K562 (cell line): Measurements from ENCODE around the gene GPRC6A. TPM values are rescaled to one million over a fixed set of nuclear protein-coding genes. Genes with fewer than 3 reads are reported as not detected.

ENCODE experiments used
- ATAC-seq: fragments of 200-7000 bp; cut with Tn5 transposase; 3 replicates; pipeline ENCODE4 v1.9.1; 2020; ENCODE audit warnings: moderate library complexity
- BruUV-seq: library from RNA; stranded (reverse); fragments of 400-500 nt; replicated peaks from 2 replicates; lab custom pipeline; 2021; lab: Mats Ljungman, UMichigan
- CTCF ChIA-PET: fragments of 300-600 bp; formaldehyde crosslinking; extraction: SDS; loops from one replicate; lab custom pipeline; 2021; ENCODE audit warnings: low intra/inter-chr PET ratio; lab: Yijun Ruan, JAX
- POLR2A ChIA-PET: fragments of 300-600, 350-650 bp; sonication (Branson Sonifier 250); formaldehyde crosslinking; extraction: SDS; loops from one replicate; lab custom pipeline; 2021; ENCODE audit warnings: antibody characterized with exemption, inconsistent platforms; lab: Yijun Ruan, JAX
- DNase-seq, 4 experiments: peaks; one replicate each; pipeline versions ENCODE4 v3.0.0 to v3.0.0-alpha.2; 2011 to 2018; ENCODE audit warnings: low spot score in 3 of 4, mixed read lengths in 3 of 4; ENCODE audit errors: extremely low read depth in 1 of 4
- FAIRE-seq: peaks from 2 replicates; lab custom pipeline; 2011; peaks lifted over from hg19 to GRCh38; lab: Jason Lieb, UNC
- H2AFZ ChIP-seq: 2 replicates; pipeline ENCODE4 v1.6.0; 2011; ENCODE audit warnings: low read depth, low read length, control low read depth, inconsistent platforms
- H3K27ac ChIP-seq: fragments of 200-600 bp; 3 replicates; pipeline ENCODE4 v1.8.0; 2011; ENCODE audit warnings: low read depth, mild to moderate bottlenecking, control low read depth, inconsistent platforms, low read length, moderate library complexity, mixed read lengths; ENCODE audit errors: extremely low read depth
- H3K27me3 ChIP-seq, 2 experiments: fragments of 300-600 bp in 1 of 2; 2 replicates in 1 of 2; 3 replicates in 1 of 2; pipeline versions ENCODE4 v1.6.0 to v1.8.0; 2011; ENCODE audit warnings: inconsistent platforms in 2 of 2, low read length in 2 of 2, mild to moderate bottlenecking in 1 of 2, mixed read lengths in 1 of 2, moderate library complexity in 1 of 2; ENCODE audit not compliant: control insufficient read depth in 2 of 2, insufficient read depth in 2 of 2
- H3K36me3 ChIP-seq: fragments of 300-600 bp; 3 replicates; pipeline ENCODE4 v1.8.0; 2011; ENCODE audit warnings: mild to moderate bottlenecking, low read length, inconsistent platforms; ENCODE audit not compliant: control insufficient read depth, insufficient read depth
- H3K4me1 ChIP-seq, 2 experiments: fragments of 200-600 bp in 1 of 2; replicated peaks in 1 of 2; 2 replicates in 1 of 2; 3 replicates in 1 of 2; pipeline versions ENCODE4 v1.5.1 to v1.8.0; 2011; ENCODE audit warnings: inconsistent platforms in 2 of 2, low read length in 2 of 2, mild to moderate bottlenecking in 1 of 2, mixed read lengths in 1 of 2, moderate library complexity in 1 of 2; ENCODE audit not compliant: control insufficient read depth in 2 of 2, insufficient read depth in 2 of 2
- H3K4me2 ChIP-seq: 2 replicates; pipeline ENCODE4 v1.6.1; 2011; ENCODE audit warnings: low read length, control low read depth, inconsistent platforms, mixed read lengths; ENCODE audit not compliant: insufficient read depth
- H3K4me3 ChIP-seq: fragments of 200-600 bp; sonication (generic), shearing (Covaris generic); 2 replicates; pipeline ENCODE4 v1.5.1; 2016; ENCODE audit warnings: control low read depth, inconsistent platforms
- H3K79me2 ChIP-seq: fragments of 200-600 bp; 3 replicates; pipeline ENCODE4 v1.8.0; 2011; ENCODE audit warnings: low read length, inconsistent platforms; ENCODE audit not compliant: control insufficient read depth, insufficient read depth
- H3K9ac ChIP-seq, 2 experiments: 2 replicates each; pipeline versions ENCODE4 v1.6.0 to v1.6.1; 2011; ENCODE audit warnings: low read depth in 2 of 2, low read length in 2 of 2, control low read depth in 1 of 2, inconsistent platforms in 1 of 2, mild to moderate bottlenecking in 1 of 2, mixed read lengths in 1 of 2; ENCODE audit not compliant: insufficient read depth in 1 of 2
- H3K9me1 ChIP-seq: one replicate; pipeline ENCODE4 v1.6.0; 2011; ENCODE audit warnings: inconsistent platforms, mild to moderate bottlenecking, low read length, moderate library complexity; ENCODE audit not compliant: control insufficient read depth, insufficient read depth
- H3K9me3 ChIP-seq: replicated peaks from 2 replicates; pipeline ENCODE4 v1.5.1; 2011; ENCODE audit warnings: low read depth, low read length, inconsistent platforms; ENCODE audit not compliant: control insufficient read depth, insufficient read depth
- H4K20me1 ChIP-seq: replicated peaks from 2 replicates; pipeline ENCODE4 v1.6.1; 2011; ENCODE audit warnings: low read length, inconsistent platforms, mixed read lengths; ENCODE audit not compliant: control insufficient read depth, insufficient read depth
- HDAC1 ChIP-seq, 2 experiments: fragments of 450-650 bp; IDR thresholded peaks; 2 replicates each; pipeline ENCODE4 v1.6.1; 2016 to 2017; ENCODE audit warnings: inconsistent platforms in 1 of 2, mild to moderate bottlenecking in 1 of 2, moderate library complexity in 1 of 2
- KAT2B ChIP-seq: IDR thresholded peaks from one replicate; pipeline ENCODE4 v1.6.1; 2012; ENCODE audit warnings: low read depth, mild to moderate bottlenecking, control low read depth, inconsistent platforms, low read length, moderate library complexity
- MAFF ChIP-seq: IDR thresholded peaks from 2 replicates; pipeline ENCODE4 v1.6.1; 2012; ENCODE audit warnings: low read length, improper control_type of control experiment
- MCM5 ChIP-seq: fragments of 450-650 bp; IDR thresholded peaks from 2 replicates; pipeline ENCODE4 v1.6.1; 2016; ENCODE audit warnings: low read depth
- NFYB ChIP-seq: IDR thresholded peaks from 2 replicates; pipeline ENCODE4 v1.6.1; 2011; ENCODE audit warnings: mild to moderate bottlenecking, moderate library complexity; ENCODE audit not compliant: insufficient read length; ENCODE audit errors: extremely low read depth
- PRDM10 ChIP-seq: fragments of 450-650 bp; IDR thresholded peaks from 2 replicates; pipeline ENCODE4 v1.6.1; 2018; ENCODE audit not compliant: partially characterized antibody
- SPI1 ChIP-seq: IDR thresholded peaks from 2 replicates; pipeline ENCODE4 v1.6.1; 2011; ENCODE audit warnings: low read depth, low read length, control low read depth, borderline replicate concordance
- UBTF ChIP-seq, 2 experiments: IDR thresholded peaks; 2 replicates each; pipeline ENCODE4 v1.6.1; 2012; ENCODE audit warnings: improper control_type of control experiment in 2 of 2, low read depth in 2 of 2, low read length in 2 of 2, borderline replicate concordance in 1 of 2
- ZNF592 ChIP-seq: fragments of 450-650 bp; IDR thresholded peaks from 2 replicates; pipeline ENCODE4 v1.6.1; 2017; ENCODE audit warnings: antibody characterized with exemption, mild to moderate bottlenecking
- in situ Hi-C: fragments of 300-500 bp; cut with MboI; formaldehyde crosslinking; loops from 4 replicates; pipeline ENCODE4 v1.15.0; 2018; ENCODE audit warnings: inconsistent platforms, mixed read lengths
- intact Hi-C: fragments of 100-400 bp; cut with micrococcal nuclease; formaldehyde crosslinking; loops from 2 replicates; pipeline ENCODE4 v1.14.2; 2022
- polyA plus RNA-seq, 8 experiments: library from polyadenylated mRNA; depleted of rRNA in 4 of 8; stranded (reverse) in 5 of 8; unstranded in 3 of 8; fragments of >200 nt; fragmentation: Nextera tagmentation in 2 of 8; fragmentation: Illumina TruSeq in 1 of 8; extraction: Ambion mirVana in 2 of 8; extraction: Trizol in 1 of 8; gene quantifications; 2 replicates each; pipeline versions ENCODE4 v1.2.1 to v1.2.3, GENCODE V29; 2011 to 2014; ENCODE audit warnings: inconsistent platforms in 1 of 8, missing spikeins in 1 of 8
- total RNA-seq, 7 experiments: library from RNA; depleted of rRNA in 6 of 7; stranded (reverse); fragments of >200 nt in 6 of 7; fragmentation: Illumina TruSeq in 2 of 7; extraction: Trizol in 2 of 7; gene quantifications; 2 replicates each; pipeline versions ENCODE4 v1.2.1 to v1.2.3, GENCODE V29; 2011 to 2021; ENCODE audit warnings: low replicate concordance in 1 of 7

GPRC6A gene
- total and polyA plus RNA-seq, 9 of the 15 experiments (the other 6 are each of a cell fraction or from before 2014, with no cell fraction given), result 0.03 TPM; not detected in 7

GRCh38 chr6:116763048-116763447 lies 65.8 kb downstream of the GPRC6A start:
- Histone ChIP-seq H3K9me1 (no peaks in the 10 kb centered on the region), H3K79me2 (no peaks in the 10 kb centered on the region), H3K4me1 (peaks cover 0 to 4% of the 10 kb centered on the region in 2 experiments; a peak in 1 of 5 replicates), H3K27ac (no peak overlapping the region), H3K4me3 (no peak overlapping the region)
- DNase-seq, result no peak
- FAIRE-seq, result no peak
- POLR2A ChIA-PET, result interaction anchor here (0.6 kb wide), 1 partner anchor 198 kb away, joined by 3 read pairs; no protein-coding TSS in a partner anchor
- TF ChIP-seq PRDM10 (no peak), NFYB (no peak), SPI1 (no peak), ZNF592 (no peak), MAFF (no peak), KAT2B (no peak), HDAC1 (IDR thresholded peaks at IDR 0.05) (no peak), UBTF (IDR thresholded peaks at IDR 0.05; ENCODE audit: borderline replicate concordance in 1 of 2, low read depth in 2 of 2, low read length in 2 of 2) (no peak), MCM5 (no peak)
- TF ChIP-seq, all 486 proteins: peak for 0
- intact Hi-C loops (no loop called here), in situ Hi-C loops (no loop called here)
- no peaks in the 10 kb centered on the region for H3K27me3 ChIP-seq
- no peaks in the 10 kb centered on the region for H3K9me3 ChIP-seq
- H3K4me2 ChIP-seq, result no peak overlapping the region
- no peak for ATAC-seq
- CTCF ChIA-PET, result no interaction called here
- no peaks in the 10 kb centered on the region for H4K20me1 ChIP-seq
- no peaks in the 10 kb centered on the region for H3K36me3 ChIP-seq
- H3K9ac ChIP-seq, result no peak overlapping the region
- no TSS peak for BruUV-seq
- H2AFZ ChIP-seq, result no peak overlapping the region
